OCI-LY7 (cell line): Measurements from ENCODE around the gene COL6A2. TPM values are rescaled to one million over a fixed set of nuclear protein-coding genes. Genes with fewer than 3 reads are reported as not detected.

Source experiments
- BruUV-seq: library from RNA; stranded (reverse); fragments of 400-500 nt; replicated peaks from 2 replicates; lab custom pipeline; 2021; lab: Mats Ljungman, UMichigan
- CTCF ChIA-PET: fragments of 300-600 bp; sonication (Branson Sonifier 250); formaldehyde crosslinking; loops from one replicate; lab custom pipeline; 2022; ENCODE audit warnings: antibody characterized with exemption; ENCODE audit not compliant: unreplicated experiment; lab: Charles Lee
- POLR2A ChIA-PET: fragments of 300-600 bp; sonication (Branson Sonifier 250); formaldehyde crosslinking; loops from one replicate; lab custom pipeline; 2022; ENCODE audit warnings: antibody characterized with exemption; lab: Charles Lee
- DNase-seq: peaks from one replicate; pipeline ENCODE4 v3.0.0-alpha.2; 2015; ENCODE audit warnings: low spot score
- H2AFZ ChIP-seq: fragments of 200-600 bp; sonication (generic), shearing (Covaris generic); 2 replicates; pipeline ENCODE4 v1.6.1; 2014; ENCODE audit warnings: mild to moderate bottlenecking, antibody characterized with exemption, low read length, moderate library complexity
- H3K27ac ChIP-seq: fragments of 200-600 bp; sonication (generic); 2 replicates; pipeline ENCODE4 v1.5.1; 2014; ENCODE audit warnings: mixed run types, low read depth, mild to moderate bottlenecking, moderate library complexity, low read length, inconsistent platforms; ENCODE audit not compliant: poor library complexity, severe bottlenecking
- H3K36me3 ChIP-seq: fragments of 200-600 bp; sonication (generic); 2 replicates; pipeline ENCODE4 v1.6.1; 2014; ENCODE audit warnings: mild to moderate bottlenecking, antibody characterized with exemption, low read length, moderate library complexity, mixed read lengths; ENCODE audit not compliant: insufficient read depth
- H3K4me1 ChIP-seq: fragments of 200-600 bp; sonication (generic); 2 replicates; pipeline ENCODE4 v1.5.1; 2014; ENCODE audit warnings: mild to moderate bottlenecking, low read length; ENCODE audit not compliant: insufficient read depth, poor library complexity, severe bottlenecking
- H3K4me2 ChIP-seq: fragments of 200-600 bp; sonication (generic); 2 replicates; pipeline ENCODE4 v1.6.1; 2014; ENCODE audit warnings: mild to moderate bottlenecking, low read length
- H3K4me3 ChIP-seq: fragments of 200-600 bp; sonication (generic); 2 replicates; pipeline ENCODE4 v1.5.1; 2014; ENCODE audit warnings: mild to moderate bottlenecking, low read depth, low read length; ENCODE audit not compliant: poor library complexity, severe bottlenecking
- H3K79me2 ChIP-seq: fragments of 200-600 bp; sonication (generic); 2 replicates; pipeline ENCODE4 v1.6.1; 2016; ENCODE audit warnings: low read depth, mild to moderate bottlenecking, low read length, moderate library complexity, mixed read lengths; ENCODE audit not compliant: insufficient read depth
- H3K9me2 ChIP-seq: fragments of 200-600 bp; sonication (generic); 2 replicates; pipeline ENCODE4 v1.6.1; 2016; ENCODE audit warnings: mild to moderate bottlenecking, low read length, mixed read lengths; ENCODE audit not compliant: insufficient read depth
- H3K9me3 ChIP-seq: fragments of 200-600 bp; sonication (generic); 2 replicates; pipeline ENCODE4 v1.6.1; 2014; ENCODE audit warnings: mild to moderate bottlenecking, mixed run types, low read length, mixed read lengths
- H4K20me1 ChIP-seq: fragments of 200-600 bp; sonication (generic); 2 replicates; pipeline ENCODE4 v1.6.1; 2014; ENCODE audit warnings: mild to moderate bottlenecking, antibody characterized with exemption, low read length, moderate library complexity, mixed read lengths; ENCODE audit not compliant: insufficient read depth
- EZH2phosphoT487 ChIP-seq: fragments of 200-600 bp; sonication (generic); IDR thresholded peaks from 2 replicates; pipeline ENCODE4 v1.6.1; 2018; ENCODE audit warnings: low read depth, borderline replicate concordance, mild to moderate bottlenecking, mixed run types, antibody characterized with exemption, low read length, moderate library complexity, mixed read lengths
- intact Hi-C: fragments of 100-400 bp; cut with micrococcal nuclease; formaldehyde crosslinking; loops from one replicate; pipeline ENCODE4 v1.10.0; 2022; ENCODE audit not compliant: unreplicated experiment
- total RNA-seq, 2 experiments: library from RNA; depleted of rRNA in 1 of 2; stranded (reverse); fragments of >200 nt in 1 of 2; shearing (Covaris generic) in 1 of 2; gene quantifications; 2 replicates each; pipeline ENCODE4 v1.2.3, GENCODE V29; 2014 to 2022
- TF ChIP-seq, protein P1 (sequence below): fragments of 200-600 bp; sonication (generic); conservative IDR thresholded peaks from 2 replicates; pipeline ENCODE4 v1.5.1; 2014; ENCODE audit warnings: mild to moderate bottlenecking, antibody characterized with exemption, low read length, moderate library complexity, mixed read lengths

COL6A2 gene
- total RNA-seq, 2 experiments from 2014 or later = not detected

DNA sequence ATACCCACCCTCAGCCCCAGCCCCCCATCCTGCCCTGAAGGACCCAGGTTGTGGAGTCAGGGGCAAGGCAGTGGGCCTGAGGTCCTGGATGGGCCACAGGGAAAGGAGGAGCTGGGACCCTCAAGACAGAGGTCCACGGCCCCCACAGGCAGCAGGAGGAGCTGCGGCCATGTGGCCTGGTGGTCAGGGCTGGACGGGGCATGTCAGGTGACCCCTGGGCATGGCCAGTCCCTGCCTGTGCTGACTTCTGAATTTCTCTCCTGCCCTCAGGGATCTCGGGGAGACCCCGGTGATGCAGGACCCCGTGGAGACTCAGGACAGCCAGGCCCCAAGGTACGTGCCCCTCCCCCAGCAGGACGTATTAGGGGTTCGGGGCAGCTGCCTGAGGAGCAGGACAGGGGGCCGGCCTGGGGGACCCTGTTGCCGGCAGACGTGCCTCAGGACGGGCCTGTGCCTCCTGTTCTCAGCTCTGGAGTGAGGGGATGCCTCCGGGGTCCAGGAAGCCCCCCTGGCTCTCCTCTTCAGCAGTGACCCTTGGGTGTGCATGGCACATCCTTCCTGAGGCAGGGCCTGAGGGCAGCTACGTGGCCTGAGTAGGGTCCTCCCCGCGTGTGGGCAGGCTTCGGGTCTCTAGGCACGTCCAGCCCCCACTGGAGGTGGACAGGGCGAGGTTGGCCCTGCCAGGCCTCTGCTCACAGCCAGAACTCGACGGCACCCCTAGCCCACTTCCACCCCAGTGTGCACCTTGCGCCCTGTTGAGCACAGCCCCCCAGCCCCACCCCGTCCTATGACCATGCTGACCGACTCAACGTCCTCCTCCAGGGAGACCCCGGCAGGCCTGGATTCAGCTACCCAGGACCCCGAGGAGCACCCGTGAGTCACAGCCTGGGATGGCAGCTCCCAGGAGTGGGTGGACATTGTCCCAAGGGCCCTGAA, 23.6 kb downstream of the COL6A2 start:
- CTCF ChIA-PET = no interaction called here
- no peaks in the 10 kb centered on the region for H3K36me3 ChIP-seq
- TF ChIP-seq, protein P1, sequence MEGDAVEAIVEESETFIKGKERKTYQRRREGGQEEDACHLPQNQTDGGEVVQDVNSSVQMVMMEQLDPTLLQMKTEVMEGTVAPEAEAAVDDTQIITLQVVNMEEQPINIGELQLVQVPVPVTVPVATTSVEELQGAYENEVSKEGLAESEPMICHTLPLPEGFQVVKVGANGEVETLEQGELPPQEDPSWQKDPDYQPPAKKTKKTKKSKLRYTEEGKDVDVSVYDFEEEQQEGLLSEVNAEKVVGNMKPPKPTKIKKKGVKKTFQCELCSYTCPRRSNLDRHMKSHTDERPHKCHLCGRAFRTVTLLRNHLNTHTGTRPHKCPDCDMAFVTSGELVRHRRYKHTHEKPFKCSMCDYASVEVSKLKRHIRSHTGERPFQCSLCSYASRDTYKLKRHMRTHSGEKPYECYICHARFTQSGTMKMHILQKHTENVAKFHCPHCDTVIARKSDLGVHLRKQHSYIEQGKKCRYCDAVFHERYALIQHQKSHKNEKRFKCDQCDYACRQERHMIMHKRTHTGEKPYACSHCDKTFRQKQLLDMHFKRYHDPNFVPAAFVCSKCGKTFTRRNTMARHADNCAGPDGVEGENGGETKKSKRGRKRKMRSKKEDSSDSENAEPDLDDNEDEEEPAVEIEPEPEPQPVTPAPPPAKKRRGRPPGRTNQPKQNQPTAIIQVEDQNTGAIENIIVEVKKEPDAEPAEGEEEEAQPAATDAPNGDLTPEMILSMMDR = no peak
- no peak for TF ChIP-seq EZH2phosphoT487
- H3K4me1 ChIP-seq = no peaks in the 10 kb centered on the region
- H4K20me1 ChIP-seq = no peaks in the 10 kb centered on the region
- no peak overlapping the region for H3K4me2 ChIP-seq
- POLR2A ChIA-PET = interaction anchor here (0.6 kb wide), 1 partner anchor 117 kb away, joined by 3 read pairs; no protein-coding TSS in a partner anchor
- no peak overlapping the region for H3K4me3 ChIP-seq
- no peaks in the 10 kb centered on the region for H3K9me2 ChIP-seq
- H2AFZ ChIP-seq = no peak overlapping the region
- no peaks in the 10 kb centered on the region for H3K9me3 ChIP-seq
- DNase-seq = no peak
- no peak overlapping the region for H3K27ac ChIP-seq
- intact Hi-C loops = no loop called here
- no TSS peak for BruUV-seq
- no peaks in the 10 kb centered on the region for H3K79me2 ChIP-seq

DNA sequence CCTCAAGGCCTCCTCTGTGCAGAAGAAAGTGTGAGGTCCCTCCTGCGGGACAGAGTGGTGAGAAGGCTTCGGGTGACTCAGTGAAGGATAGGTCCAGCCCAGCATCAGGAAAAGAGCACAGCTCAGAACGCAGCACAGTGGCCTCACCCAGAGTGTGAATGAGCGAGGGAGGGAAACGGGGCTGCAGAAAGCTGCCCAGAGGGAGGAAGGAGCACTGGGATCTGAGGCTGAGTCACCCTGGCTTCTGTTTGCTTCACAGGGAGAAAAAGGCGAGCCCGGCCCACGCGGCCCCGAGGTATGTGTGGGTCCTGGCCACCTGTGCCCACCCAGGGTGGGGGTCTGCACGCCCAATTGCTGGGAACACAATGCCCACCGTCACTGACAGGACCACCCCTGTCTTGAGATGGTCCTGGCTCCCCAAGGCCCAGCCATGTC, 24.3 kb downstream of the COL6A2 start:
- no peaks in the 10 kb centered on the region for H3K9me3 ChIP-seq
- no peaks in the 10 kb centered on the region for H3K9me2 ChIP-seq
- no peak overlapping the region for H3K4me3 ChIP-seq
- H3K4me1 ChIP-seq = no peaks in the 10 kb centered on the region
- no peak overlapping the region for H2AFZ ChIP-seq
- intact Hi-C loops = no loop called here
- BruUV-seq = no TSS peak
- H3K79me2 ChIP-seq = no peaks in the 10 kb centered on the region
- CTCF ChIA-PET = no interaction called here
- POLR2A ChIA-PET = interaction anchor here (0.6 kb wide), 1 partner anchor 118 kb away, joined by 3 read pairs; no protein-coding TSS in a partner anchor
- no peak for DNase-seq
- TF ChIP-seq, protein P1 = no peak
- no peak for TF ChIP-seq EZH2phosphoT487
- H4K20me1 ChIP-seq = no peaks in the 10 kb centered on the region
- H3K27ac ChIP-seq = no peak overlapping the region
- H3K4me2 ChIP-seq = no peak overlapping the region
- no peaks in the 10 kb centered on the region for H3K36me3 ChIP-seq
